BLaER1 (cell line): Measurements from ENCODE around the gene FGF12.

ENCODE experiments used
- H3K27ac ChIP-seq: shearing (Covaris generic); formaldehyde crosslinking; 2 replicates; pipeline ENCODE4 v1.8.1; 2022
- H3K27me3 ChIP-seq: shearing (Covaris generic); formaldehyde crosslinking; 2 replicates; pipeline ENCODE4 v1.8.1; 2022
- H3K36me3 ChIP-seq: shearing (Covaris generic); formaldehyde crosslinking; 2 replicates; pipeline ENCODE4 v1.8.1; 2022
- H3K4me1 ChIP-seq: shearing (Covaris generic); formaldehyde crosslinking; 2 replicates; pipeline ENCODE4 v1.8.1; 2022
- H3K4me2 ChIP-seq: shearing (Covaris generic); formaldehyde crosslinking; 2 replicates; pipeline ENCODE4 v1.8.1; 2022
- H3K4me3 ChIP-seq: shearing (Covaris generic); formaldehyde crosslinking; 2 replicates; pipeline ENCODE4 v1.8.1; 2022
- H3K9ac ChIP-seq: shearing (Covaris generic); formaldehyde crosslinking; 2 replicates; pipeline ENCODE4 v1.8.1; 2022
- H3K9me3 ChIP-seq: shearing (Covaris generic); formaldehyde crosslinking; 2 replicates; pipeline ENCODE4 v1.8.1; 2022
- H4K20me1 ChIP-seq: shearing (Covaris generic); formaldehyde crosslinking; 2 replicates; pipeline ENCODE4 v1.8.1; 2022
- Cebpa-rat ChIP-seq: shearing (Covaris generic); IDR thresholded peaks from 2 replicates; pipeline ENCODE4 v1.8.1; 2022

FGF12 gene

DNA sequence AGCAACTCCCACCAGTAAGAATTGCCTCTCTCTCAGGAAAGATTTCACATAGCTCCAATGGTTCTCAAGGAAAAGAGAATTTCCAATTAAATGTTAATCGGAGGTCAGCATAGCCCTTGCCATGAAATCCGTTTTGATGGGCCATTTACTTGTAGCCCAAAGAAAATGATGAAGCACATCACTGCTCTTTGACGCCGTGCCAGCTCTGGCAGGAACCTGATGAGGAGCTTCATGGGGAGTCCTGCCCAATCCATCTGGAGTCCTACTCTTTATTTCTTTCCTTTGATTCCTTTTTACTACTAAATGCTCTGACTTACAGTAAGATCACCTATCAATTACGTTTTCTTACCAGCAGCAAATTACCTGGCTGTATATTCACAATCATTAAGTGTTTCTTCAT lies 84.7 kb downstream of the FGF12 start:
- Histone ChIP-seq H3K36me3 (no peaks in the 10 kb centered on the region), H3K4me3 (no peak overlapping the region), H3K27ac (no peak overlapping the region), H3K9me3 (no peaks in the 10 kb centered on the region), H3K27me3 (no peaks in the 10 kb centered on the region), H4K20me1 (no peaks in the 10 kb centered on the region), H3K4me1 (no peaks in the 10 kb centered on the region), H3K4me2 (no peak overlapping the region), H3K9ac (no peak overlapping the region)
- TF ChIP-seq Cebpa-rat, result no peak

DNA sequence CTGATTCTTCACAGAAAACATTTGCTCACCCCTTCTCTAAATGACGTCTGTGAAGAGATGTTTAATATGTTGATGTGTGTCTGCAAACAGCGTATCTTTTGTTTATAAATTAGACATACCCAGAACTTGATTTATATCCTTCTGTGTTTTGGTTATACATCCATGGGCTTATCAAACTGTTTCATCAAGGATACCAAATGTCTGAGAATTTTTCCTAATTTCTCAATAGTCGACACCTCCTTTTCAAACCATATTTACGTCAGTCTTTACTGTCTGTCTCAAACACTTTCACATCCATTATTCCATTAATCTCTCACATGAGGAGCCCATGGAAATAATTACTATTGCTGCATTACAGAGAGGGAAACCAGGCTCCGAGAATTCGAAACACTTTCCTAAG lies 85.4 kb downstream of the FGF12 start:
- Histone ChIP-seq H4K20me1 (no peaks in the 10 kb centered on the region), H3K4me3 (no peak overlapping the region), H3K9me3 (no peaks in the 10 kb centered on the region), H3K27ac (no peak overlapping the region), H3K36me3 (no peaks in the 10 kb centered on the region), H3K4me1 (no peaks in the 10 kb centered on the region), H3K9ac (no peak overlapping the region), H3K4me2 (no peak overlapping the region), H3K27me3 (no peaks in the 10 kb centered on the region)
- TF ChIP-seq Cebpa-rat, result no peak

DNA sequence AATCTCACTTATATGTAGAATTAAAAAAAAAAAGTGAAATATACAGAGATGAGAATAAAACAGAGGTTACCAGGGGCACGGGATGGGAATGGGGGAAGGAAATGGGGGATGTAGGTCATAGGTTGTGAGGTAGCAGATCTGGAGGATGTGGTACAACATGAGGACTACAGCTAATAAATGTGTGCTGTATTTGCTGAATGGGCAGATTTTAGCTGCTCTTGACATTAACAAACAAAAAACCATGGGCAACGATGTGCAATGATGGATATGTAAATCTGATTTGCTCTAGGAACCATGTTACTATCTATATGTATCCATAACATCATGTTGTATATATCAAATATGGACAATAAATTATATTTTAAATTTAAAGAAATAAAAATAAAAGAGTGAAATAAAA lies 87.4 kb downstream of the FGF12 start:
- H3K9me3 ChIP-seq, result no peaks in the 10 kb centered on the region

DNA sequence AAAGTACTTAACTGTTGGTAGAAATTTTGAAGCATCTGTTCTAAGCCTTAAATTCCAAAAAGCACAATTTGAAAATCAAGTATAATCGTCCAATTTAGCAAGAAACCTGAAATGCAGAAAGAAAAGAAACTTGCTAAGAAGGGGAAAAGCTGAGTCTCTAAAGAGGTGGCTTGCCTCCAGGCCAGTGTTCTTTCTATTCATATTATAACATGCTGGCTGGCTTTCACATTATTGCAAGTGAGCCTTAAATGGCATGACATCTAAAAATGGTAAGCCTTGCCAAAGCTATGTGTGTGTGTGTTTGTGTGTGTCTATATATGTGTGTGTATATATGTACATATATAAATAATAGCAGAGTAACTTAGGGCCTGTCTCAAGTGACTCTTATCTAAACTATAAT lies 89.5 kb downstream of the FGF12 start:
- H3K27me3 ChIP-seq, result no peaks in the 10 kb centered on the region

More for the DNA sequence above, 87.4 kb downstream of the FGF12 start:
- H3K4me2 ChIP-seq, result no peak overlapping the region
- H4K20me1 ChIP-seq, result no peaks in the 10 kb centered on the region
- no peaks in the 10 kb centered on the region for H3K27me3 ChIP-seq
- no peaks in the 10 kb centered on the region for H3K36me3 ChIP-seq
- no peak overlapping the region for H3K9ac ChIP-seq
- H3K27ac ChIP-seq, result no peak overlapping the region
- no peak for TF ChIP-seq Cebpa-rat
- no peak overlapping the region for H3K4me3 ChIP-seq
- no peaks in the 10 kb centered on the region for H3K4me1 ChIP-seq

DNA sequence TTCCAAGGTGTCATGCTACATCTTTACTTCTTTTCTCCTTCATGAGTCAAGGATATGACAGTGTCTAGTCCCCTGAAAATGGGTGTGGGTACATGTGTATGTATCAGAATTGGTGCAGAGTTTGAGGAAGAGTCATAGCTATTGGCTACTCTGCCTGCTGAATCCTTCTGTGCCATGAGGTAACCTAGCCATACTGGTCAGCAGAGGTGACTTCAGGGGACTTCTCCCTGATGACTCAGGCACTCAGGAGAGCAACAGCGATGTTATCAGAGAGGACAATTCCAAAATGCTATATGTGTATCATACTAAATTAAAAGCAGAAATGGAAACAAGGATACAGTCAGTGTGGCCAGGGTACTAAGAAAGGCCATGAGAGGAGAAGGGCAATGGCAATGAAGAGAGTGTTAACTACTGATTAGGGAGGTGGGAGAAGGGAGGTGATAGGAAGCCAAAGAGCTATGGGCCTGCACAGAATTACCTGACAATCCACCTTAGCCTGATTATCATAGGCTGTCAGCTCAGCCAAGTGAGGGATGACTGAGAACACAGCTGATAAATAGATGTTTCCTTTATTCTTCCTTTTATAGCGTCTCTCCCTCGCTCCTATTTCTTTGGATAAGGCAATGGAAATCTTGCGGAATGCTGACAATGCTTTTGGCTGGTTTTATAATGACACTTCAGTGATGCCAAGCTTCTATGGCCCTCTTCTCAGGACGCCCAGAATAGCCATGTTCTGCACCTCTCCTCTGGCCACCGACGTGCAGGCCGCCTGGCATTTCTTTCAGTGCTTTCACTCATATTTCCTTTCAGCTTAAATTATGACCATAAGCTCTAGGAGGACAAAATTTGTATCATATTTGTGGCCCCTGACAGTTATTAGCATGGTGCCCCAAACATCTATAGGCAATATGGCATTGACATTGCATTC lies 90.6 kb downstream of the FGF12 start:
- Histone ChIP-seq H3K9ac (no peak overlapping the region), H3K4me2 (no peak overlapping the region), H3K27me3 (no peaks in the 10 kb centered on the region), H3K4me3 (no peak overlapping the region), H3K4me1 (no peaks in the 10 kb centered on the region), H3K9me3 (no peaks in the 10 kb centered on the region), H3K36me3 (no peaks in the 10 kb centered on the region), H4K20me1 (no peaks in the 10 kb centered on the region), H3K27ac (no peak overlapping the region)
- TF ChIP-seq Cebpa-rat, result no peak

More for the DNA sequence above, 89.5 kb downstream of the FGF12 start:
- H3K9me3 ChIP-seq, result no peaks in the 10 kb centered on the region
- no peak overlapping the region for H3K9ac ChIP-seq
- no peak overlapping the region for H3K4me3 ChIP-seq
- no peaks in the 10 kb centered on the region for H4K20me1 ChIP-seq
- H3K4me2 ChIP-seq, result no peak overlapping the region
- H3K4me1 ChIP-seq, result no peaks in the 10 kb centered on the region
- no peaks in the 10 kb centered on the region for H3K36me3 ChIP-seq
- no peak for TF ChIP-seq Cebpa-rat
- no peak overlapping the region for H3K27ac ChIP-seq

DNA sequence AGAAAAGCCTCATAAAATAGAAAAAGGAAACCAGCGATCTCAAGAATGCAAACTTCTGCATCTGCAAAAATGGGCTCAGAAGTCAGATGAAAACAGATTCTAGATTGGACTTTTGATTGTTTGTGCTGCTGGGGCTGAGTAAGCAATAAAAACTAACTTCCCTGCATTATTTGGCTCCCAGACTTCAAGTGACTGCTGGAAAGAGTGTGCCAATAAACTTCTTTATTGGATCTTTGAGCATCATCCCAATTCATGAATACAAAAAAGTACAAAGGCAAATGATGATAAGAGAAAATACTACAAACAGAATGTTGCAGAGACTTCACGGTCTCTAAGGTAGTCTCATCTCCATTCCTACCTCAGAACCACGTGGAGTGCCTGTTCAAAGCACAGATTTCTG lies 97.9 kb downstream of the FGF12 start:
- no peak overlapping the region for H3K4me3 ChIP-seq

DNA sequence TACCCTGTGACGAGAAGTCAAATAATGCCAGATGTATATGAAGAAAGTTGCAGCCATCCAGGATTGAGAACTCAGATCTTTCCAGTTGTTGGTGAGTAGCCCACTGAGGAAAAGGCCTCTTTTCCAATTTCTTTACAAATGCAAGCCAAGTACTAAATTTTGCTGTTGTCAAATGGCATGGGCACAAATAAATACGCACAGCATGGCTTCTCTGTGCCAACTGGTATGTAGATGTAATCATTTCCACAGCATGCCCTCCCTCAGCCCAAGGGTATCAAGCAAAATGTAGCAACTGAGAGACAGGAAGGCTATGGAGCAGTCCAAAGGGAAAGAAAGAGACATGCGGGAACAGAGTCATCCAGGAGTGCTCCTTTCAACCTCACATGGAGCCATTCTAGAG lies 105.4 kb downstream of the FGF12 start:
- H3K36me3 ChIP-seq, result no peaks in the 10 kb centered on the region
- no peak for TF ChIP-seq Cebpa-rat
- no peaks in the 10 kb centered on the region for H4K20me1 ChIP-seq
- H3K27ac ChIP-seq, result no peak overlapping the region
- no peak overlapping the region for H3K9ac ChIP-seq
- no peak overlapping the region for H3K4me2 ChIP-seq
- H3K4me1 ChIP-seq, result no peaks in the 10 kb centered on the region
- no peaks in the 10 kb centered on the region for H3K27me3 ChIP-seq
- H3K9me3 ChIP-seq, result no peaks in the 10 kb centered on the region
- no peak overlapping the region for H3K4me3 ChIP-seq

More for the DNA sequence above, 97.9 kb downstream of the FGF12 start:
- TF ChIP-seq Cebpa-rat, result no peak
- Histone ChIP-seq H3K4me2 (no peak overlapping the region), H3K36me3 (no peaks in the 10 kb centered on the region), H4K20me1 (no peaks in the 10 kb centered on the region), H3K27me3 (no peaks in the 10 kb centered on the region), H3K4me1 (no peaks in the 10 kb centered on the region), H3K9me3 (no peaks in the 10 kb centered on the region), H3K9ac (no peak overlapping the region), H3K27ac (no peak overlapping the region)

DNA sequence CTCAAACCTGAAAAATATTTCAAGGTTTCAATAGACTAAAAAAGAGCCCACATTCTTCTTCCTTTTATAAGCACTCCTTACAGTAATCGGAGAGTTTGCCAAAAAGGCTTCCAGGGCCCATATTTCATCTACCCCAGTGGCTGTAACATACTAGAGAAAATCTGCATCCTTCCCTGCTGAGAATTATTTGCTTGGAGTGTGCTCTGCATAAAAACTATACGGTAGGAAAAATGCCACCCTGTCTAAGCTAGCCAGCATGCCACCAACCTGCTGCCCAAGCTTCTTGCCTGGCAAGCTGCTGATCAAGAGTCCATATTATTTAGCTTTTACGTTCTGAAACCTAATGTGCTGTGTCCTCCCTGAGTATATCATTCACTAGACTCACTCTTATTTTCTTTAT lies 107.1 kb downstream of the FGF12 start:
- Histone ChIP-seq H3K36me3 (no peaks in the 10 kb centered on the region), H3K4me2 (no peak overlapping the region), H4K20me1 (no peaks in the 10 kb centered on the region)

DNA sequence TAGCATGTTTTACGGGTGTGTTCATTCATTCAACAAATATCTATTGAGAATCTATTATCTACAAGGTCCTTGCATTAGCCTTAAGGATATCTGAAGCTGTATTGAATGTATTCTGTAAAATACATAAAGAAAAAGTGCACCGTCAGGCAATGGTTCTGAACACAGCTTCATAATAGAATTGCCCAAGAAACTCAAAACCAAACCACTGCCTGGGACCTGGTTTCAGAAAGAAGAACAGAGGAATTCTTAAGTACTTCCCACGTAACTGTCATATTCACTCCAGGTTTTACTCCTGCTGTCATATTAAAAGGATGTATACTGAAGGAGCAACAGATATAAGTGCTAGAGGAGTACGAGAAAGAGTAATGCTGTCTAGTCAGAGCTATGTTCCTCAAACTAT lies 115.9 kb downstream of the FGF12 start:
- Histone ChIP-seq H3K4me1 (no peaks in the 10 kb centered on the region), H3K9ac (no peak overlapping the region), H3K27me3 (no peaks in the 10 kb centered on the region), H3K27ac (no peak overlapping the region), H3K4me2 (no peak overlapping the region), H3K4me3 (no peak overlapping the region), H4K20me1 (no peaks in the 10 kb centered on the region), H3K9me3 (no peaks in the 10 kb centered on the region), H3K36me3 (no peaks in the 10 kb centered on the region)
- TF ChIP-seq Cebpa-rat, result no peak

More for the DNA sequence above, 107.1 kb downstream of the FGF12 start:
- Histone ChIP-seq H3K27ac (no peak overlapping the region), H3K9ac (no peak overlapping the region), H3K9me3 (no peaks in the 10 kb centered on the region), H3K4me1 (no peaks in the 10 kb centered on the region), H3K27me3 (no peaks in the 10 kb centered on the region), H3K4me3 (no peak overlapping the region)
- no peak for TF ChIP-seq Cebpa-rat

DNA sequence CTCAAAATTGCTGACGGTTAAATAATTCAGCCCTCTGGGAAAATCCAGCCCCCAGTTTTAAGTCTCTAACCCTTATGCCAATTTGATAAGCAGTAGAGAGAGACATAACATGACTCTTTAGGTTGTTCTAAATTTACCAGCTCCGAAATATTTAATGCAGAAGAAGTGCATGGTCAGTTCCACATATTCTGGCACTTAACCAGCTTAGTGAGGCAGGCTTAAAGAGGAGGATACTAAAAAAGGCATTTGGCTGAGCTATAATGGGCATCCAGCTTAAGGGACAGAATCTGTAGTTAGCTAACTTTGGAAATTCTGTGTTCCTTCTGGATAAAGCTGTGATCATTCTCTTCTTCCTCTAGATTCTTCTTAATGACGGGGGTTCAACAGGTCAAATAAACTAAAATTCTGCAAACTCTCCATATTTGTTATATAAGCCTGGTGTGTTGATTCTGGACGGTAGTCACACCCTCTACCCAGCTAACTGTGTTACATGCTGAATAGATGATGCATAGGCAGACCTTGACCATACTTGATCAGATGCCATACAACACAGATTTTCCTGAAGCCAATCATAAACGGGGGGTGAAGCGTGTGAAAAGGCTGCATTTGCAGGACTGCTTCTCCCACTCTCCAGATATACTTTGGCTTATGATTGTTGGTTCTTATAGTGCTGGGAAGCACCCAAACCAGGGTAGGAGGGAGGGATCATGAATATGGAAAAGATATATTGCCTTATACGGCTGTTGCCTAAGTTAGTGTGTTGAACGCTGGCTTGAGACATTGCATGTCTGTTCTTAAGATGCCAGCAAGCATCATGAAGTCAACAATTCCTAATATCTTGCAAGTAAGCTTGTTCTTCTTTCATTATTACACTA lies 118.4 kb downstream of the FGF12 start:
- Histone ChIP-seq H3K9me3 (peaks cover under 1% of the 10 kb centered on the region), H3K27ac (no peak overlapping the region), H4K20me1 (no peaks in the 10 kb centered on the region), H3K4me2 (no peak overlapping the region), H3K4me1 (no peaks in the 10 kb centered on the region), H3K9ac (no peak overlapping the region), H3K4me3 (no peak overlapping the region), H3K36me3 (no peaks in the 10 kb centered on the region), H3K27me3 (no peaks in the 10 kb centered on the region)
- TF ChIP-seq Cebpa-rat, result no peak
